HCEC 1CT (cell line): Measurements from ENCODE around the gene IL23A.

Experiments used
- DNase-seq: peaks from one replicate; pipeline ENCODE4 v3.0.0-alpha.2; 2017

The IL23A gene

DNA sequence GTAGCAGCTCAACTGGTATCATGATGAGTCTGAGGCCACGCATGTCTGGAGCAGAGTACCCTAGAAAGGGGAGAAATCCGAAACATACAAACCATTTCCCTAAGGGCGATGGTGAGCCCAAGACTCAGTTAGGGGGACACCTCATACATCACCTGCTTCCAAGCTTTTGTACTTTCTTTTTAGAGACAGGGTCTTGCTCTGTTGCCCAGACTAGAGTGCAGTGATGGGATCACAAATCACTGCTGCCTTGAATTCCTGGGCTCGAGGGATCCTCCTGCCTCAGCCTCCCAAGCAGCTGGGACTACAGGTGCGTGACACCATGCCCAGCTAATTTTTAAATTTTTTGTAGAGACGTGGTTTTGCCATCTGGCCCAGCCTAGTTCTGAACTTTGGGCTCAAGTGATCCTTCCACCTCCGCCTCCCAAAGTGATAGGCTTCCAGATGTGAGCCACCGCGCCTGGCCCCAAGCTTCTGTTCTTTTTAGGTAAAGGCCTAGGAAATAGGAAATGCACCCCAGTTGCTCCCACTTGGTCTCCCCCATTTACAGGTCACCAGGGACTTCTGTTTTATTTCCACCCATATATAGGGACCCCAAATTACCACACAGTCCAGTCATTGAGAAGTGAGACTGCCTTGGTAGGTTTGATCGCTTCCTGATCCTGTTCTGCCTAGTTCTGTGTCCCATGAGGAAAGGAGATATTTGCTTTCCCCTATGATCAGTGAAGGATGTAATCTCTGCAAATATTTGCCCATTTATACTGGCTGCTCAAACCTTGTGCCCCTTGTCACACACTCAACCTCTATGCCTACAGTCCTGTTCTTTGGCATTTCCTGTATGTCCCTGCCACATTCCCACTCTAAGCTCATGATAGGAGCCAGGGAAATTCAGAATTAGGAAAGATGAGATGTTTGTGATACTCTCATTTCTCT, 23.7 kb downstream of the IL23A start, which contains the start of gene APOF:
Gene APOF (minus strand): TSS at position 728 of the 930 bp plus-strand sequence. CDS start 112 bp downstream, at position 616.
- DNase-seq = no peak

DNA sequence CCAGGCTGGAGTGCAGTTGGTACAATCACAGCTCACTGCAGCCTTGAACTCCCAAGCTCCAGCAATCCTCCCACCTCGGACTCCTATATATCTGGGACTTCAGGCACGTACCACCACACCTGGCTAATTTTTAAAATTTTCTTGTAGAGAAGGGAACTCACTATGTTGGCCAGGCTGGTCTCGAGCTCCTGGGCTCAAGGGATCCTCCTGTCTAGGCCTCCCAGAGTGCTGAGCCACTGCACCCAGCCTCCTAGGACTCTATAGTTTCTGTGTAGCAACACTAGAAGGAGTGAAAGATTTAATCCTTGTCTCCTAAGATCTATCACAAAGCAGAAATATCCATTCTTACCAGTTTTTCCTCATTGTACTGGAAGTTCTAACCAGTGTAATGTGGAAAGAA, 28.3 kb downstream of the IL23A start:
- no peak for DNase-seq

DNA sequence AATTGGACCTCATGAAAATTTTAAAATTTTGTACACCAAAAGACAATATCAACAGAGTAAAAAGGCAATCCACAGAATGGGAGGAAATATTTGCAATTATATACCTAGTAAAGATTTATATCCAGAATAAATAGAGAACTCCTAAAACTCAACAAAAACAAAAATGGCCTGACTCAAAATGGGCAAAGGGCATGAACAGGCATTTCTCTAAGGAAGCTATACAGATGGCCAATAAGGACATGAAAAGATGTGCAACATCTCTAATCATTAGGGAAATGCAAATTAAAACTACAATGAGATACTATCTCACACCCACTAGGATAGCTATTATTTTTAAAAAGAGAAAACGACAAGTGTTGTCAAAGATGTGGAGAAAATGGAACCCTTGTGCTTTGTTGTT, 34.8 kb downstream of the IL23A start:
- DNase-seq = no peak

DNA sequence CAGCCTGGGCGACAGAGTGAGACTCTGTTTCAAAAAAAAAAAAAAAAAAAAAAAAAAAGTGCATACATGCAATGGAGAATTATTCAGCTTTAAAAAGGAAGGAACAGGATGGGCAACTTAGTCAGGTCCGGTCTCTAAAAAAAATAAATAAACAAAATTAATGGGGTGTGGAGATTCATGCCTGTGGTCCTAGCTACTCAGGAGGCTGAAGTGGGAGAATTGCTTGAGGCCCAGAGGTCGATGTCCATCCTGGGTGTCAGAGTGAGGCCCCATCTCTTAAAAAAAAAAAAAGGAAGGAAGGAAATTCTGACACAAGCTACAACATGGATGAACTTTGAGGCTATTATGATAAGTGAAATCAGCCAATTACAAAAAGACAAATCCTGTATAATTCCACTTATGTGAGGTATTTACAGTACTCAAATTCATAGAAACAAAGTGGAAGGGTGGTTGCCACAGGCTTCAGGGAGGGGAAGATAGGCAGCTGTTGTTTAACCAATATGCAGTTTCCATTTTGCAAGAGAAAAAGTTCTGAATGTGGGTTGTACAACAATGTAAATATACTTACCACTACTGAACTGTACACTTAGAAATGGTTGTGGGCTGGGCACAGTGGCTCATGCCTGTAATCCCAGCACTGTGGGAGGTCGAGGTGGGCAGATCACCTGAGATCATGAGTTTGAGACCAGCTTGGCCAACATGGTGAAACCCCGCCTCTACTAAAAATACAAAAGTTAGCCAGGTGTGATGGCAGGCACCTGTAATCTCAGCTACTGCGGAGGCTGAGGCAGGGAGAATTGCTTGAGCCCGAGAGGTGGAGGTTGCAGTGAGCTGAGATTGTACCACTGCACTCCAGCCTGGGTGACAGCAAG, 36.3 kb downstream of the IL23A start:
- DNase-seq = peak; percentile 34

DNA sequence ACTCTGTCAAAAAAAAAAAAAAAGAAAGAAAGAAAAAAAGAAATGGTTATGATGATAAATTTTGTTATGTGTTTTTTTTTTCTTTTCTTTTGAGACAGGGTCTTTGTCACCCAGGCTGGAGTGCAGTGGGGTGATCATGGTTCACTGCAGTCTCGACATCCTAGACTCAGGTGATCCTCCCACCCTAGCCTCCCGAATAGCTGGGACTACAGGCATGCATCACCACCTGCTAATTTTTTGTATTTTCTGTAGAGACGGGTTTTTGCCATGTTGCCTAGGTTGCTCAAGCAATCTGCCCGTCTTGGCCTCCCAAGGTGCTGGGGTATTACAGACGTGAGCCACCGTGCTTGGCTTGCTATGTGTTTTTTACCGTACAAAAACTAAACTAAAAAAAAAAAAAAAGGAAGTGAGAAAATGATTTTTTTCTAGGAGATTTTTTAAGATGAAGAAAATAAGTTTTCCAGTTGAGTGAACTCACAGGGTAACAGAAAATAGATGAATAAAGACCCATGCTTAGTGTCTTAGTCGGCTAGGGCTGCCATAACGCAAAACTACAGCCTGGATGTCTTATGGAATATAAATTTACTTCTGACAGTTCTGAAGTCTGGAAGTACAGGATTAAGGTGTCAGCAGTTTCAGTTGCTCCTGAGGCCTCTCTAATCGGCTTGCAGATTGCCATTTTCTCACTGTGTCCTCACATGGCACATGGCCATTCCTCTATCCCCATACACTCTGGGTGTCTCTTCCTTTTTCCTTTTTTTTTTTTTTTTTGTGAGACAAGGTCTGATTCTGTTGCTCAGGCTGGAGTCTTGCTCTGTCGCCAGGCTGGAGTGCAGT, 37.1 kb downstream of the IL23A start:
- DNase-seq = no peak

DNA sequence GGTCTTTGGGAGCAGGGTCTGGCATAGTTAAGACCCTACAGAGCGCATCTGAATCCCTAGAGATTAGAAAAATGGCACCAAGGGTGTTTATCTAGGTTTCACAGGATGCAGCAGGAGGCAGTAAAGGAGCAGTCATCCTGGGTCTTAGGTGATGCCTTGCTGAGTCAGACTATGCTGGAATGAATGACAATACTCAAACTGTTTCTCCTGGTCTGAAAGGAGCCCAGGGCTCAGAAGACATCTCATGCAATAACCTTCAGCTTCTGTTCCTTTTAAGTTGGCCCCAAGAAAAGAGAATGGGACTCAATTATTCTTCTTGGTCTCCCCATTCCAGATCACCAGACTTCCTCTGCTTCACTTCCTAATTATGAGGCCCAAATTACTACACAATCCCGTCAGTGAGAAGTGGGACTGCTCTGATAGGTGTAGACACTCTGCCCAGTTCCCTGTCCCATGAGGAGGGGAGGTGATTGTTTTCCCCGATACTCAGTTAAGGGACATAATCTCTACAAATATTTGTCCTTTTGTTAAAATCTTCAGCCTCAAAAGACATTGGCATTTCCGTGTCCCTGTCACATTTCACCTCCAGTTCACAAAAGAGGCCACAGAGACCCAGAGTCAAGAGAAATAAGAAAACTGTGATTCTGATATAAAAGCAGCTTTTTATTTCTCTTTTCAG, 38.8 kb downstream of the IL23A start:
- peak; percentile 63 for DNase-seq

DNA sequence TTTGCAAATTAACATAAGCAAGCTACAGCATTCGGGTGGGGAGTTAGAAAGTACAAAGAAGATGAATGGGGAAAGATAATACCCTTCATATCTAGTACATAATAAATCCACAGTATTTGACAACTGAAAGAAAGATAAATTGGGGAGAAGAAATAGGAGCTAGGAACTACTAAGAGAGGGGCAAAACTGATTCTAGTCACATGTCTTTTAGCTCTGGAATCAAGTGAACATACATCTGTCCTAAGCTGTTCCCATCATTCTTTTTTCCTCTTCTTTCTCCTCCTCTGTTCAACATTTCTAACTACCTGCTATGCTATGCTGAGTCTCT, 39.3 kb downstream of the IL23A start:
- no peak for DNase-seq

DNA sequence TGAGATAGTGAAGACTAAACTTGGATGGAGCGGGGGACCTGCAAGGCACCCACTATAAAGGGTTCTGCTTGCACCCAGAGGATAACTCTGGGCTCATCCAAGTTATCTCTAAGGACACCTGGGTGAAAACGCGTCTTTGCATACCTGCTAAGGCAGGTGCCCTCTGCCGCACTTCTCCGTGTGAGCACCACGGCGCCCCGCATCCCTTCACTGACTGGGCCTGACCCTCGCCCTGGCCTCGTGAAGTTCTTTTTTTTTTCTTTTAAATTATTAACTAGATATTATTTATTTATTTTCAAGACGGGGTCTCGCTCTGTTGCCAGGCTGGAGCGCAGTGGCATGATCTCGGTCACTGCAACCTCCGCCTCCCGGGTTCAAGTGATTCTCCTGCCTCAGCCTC, 43.9 kb downstream of the IL23A start:
- no peak for DNase-seq

DNA sequence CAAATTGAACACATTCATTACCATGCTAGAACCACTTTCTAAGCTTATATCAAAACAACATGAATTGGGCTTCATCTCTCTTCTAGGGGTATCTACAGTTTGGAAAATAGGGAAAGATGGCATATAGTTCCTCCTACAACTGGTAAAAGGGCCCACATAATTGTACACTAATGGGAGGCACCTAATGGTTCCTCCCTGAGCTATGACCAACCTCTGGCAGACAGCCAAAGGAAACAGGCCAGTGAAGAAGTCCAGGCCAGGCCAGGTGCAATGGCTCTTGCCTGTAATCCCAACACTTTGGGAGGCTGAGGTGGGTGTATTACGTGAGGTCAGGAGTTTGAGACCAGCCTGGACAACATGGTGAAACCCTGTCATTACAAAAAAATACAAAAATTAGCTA, 47.2 kb downstream of the IL23A start:
- DNase-seq = no peak

DNA sequence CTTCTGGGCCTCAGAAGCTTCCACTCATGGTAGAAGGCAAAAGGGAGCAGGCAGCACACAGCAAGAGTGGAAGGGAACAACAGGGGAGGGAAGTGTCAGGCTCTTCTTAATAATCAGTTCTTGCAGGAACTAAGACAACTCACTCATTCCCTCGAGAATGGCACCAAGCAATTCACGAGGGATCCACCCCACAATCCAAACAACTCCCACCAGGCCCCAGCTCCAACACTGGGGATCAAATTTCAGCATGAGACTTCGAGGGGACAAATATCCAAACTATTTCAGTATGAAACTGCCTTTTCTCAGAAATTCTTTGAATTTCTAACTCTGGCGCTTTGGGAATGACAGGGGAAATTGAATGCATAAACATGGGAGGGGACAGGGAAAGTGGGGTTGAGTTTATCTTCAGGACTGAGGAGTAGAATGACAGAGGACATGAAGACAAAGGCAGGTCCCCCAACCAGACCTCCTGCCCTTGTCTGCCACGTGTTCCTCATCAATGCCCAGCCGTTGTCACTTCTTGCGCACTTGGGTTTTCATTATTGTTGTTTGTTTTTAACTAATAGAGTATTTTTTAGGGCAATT, 48.6 kb downstream of the IL23A start:
- DNase-seq = no peak

DNA sequence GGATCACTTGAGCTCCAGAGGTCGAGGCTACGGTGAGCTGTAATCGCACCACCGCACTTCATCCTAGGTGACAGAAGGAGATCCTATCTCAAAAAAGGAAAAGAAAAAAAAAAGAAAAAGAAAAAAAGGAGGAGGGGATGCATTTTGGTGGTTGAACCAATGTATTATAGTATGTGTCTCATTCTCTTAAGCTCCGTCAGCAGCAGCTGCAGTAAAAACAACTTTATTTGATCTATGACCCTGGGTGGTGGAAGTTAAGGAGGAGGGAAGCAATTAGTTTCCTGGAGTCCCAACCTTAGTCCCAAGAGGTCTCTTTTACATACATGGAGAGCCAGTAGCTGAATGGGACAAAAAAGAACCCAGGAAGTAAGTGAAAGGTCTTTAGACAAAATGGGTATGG, 50.7 kb downstream of the IL23A start:
- no peak for DNase-seq
